Astrocyte (in vitro differentiated cells and primary cell): Measurements from ENCODE around the gene MCM8. TPM values are rescaled to one million over a fixed set of nuclear protein-coding genes. Genes with fewer than 3 reads are reported as not detected.
A peak's percentile ranks its signal among the peaks of the same experiment; 100 is the strongest.

ENCODE experiments used
- DNase-seq: peaks from one replicate; pipeline ENCODE4 v3.0.0-alpha.2; 2010; ENCODE audit warnings: low read depth
- FAIRE-seq: peaks from 2 replicates; lab custom pipeline; 2011; peaks lifted over from hg19 to GRCh38; lab: Jason Lieb, UNC
- H2AFZ ChIP-seq: 2 replicates; pipeline ENCODE4 v1.6.0; 2012; ENCODE audit warnings: low read depth, low read length, inconsistent platforms
- H3K27ac ChIP-seq: 2 replicates; pipeline ENCODE4 v1.5.1; 2011; ENCODE audit warnings: low read depth, low read length, inconsistent platforms
- H3K27me3 ChIP-seq: 2 replicates; pipeline ENCODE4 v1.6.0; 2011; ENCODE audit warnings: low read length, inconsistent platforms; ENCODE audit not compliant: insufficient read depth
- H3K36me3 ChIP-seq: 2 replicates; pipeline ENCODE4 v1.5.1; 2011; ENCODE audit warnings: low read length, inconsistent platforms; ENCODE audit not compliant: insufficient read depth
- H3K4me1 ChIP-seq: 2 replicates; pipeline ENCODE4 v1.5.1; 2011; ENCODE audit warnings: low read length, inconsistent platforms; ENCODE audit not compliant: insufficient read depth
- H3K4me2 ChIP-seq: 2 replicates; pipeline ENCODE4 v1.6.0; 2012; ENCODE audit warnings: low read length, inconsistent platforms
- H3K4me3 ChIP-seq: 2 replicates; pipeline ENCODE4 v1.5.1; 2011; ENCODE audit warnings: low read depth, mild to moderate bottlenecking, low read length, inconsistent platforms; ENCODE audit not compliant: insufficient read depth
- H3K79me2 ChIP-seq: 2 replicates; pipeline ENCODE4 v1.6.0; 2012; ENCODE audit warnings: mild to moderate bottlenecking, low read length, inconsistent platforms; ENCODE audit not compliant: insufficient read depth
- H3K9ac ChIP-seq: 2 replicates; pipeline ENCODE4 v1.6.0; 2012; ENCODE audit warnings: mild to moderate bottlenecking, low read length, inconsistent platforms
- H3K9me3 ChIP-seq: 2 replicates; pipeline ENCODE4 v1.5.1; 2012; ENCODE audit warnings: low read depth, mild to moderate bottlenecking, low read length, inconsistent platforms; ENCODE audit not compliant: insufficient read depth
- H4K20me1 ChIP-seq: 2 replicates; pipeline ENCODE4 v1.6.0; 2012; ENCODE audit warnings: low read length, inconsistent platforms; ENCODE audit not compliant: insufficient read depth
- H3K27ac Mint-ChIP-seq: one replicate; pipeline ENCODE4 v1.8.0; 2021; ENCODE audit warnings: mild to moderate bottlenecking, mixed read lengths; ENCODE audit not compliant: unreplicated experiment
- H3K27me3 Mint-ChIP-seq: one replicate; pipeline ENCODE4 v1.8.0; 2021; ENCODE audit warnings: low read depth, mixed read lengths; ENCODE audit not compliant: unreplicated experiment
- H3K36me3 Mint-ChIP-seq: one replicate; pipeline ENCODE4 v1.8.0; 2021; ENCODE audit warnings: low read depth, mixed read lengths; ENCODE audit not compliant: unreplicated experiment
- H3K4me1 Mint-ChIP-seq: one replicate; pipeline ENCODE4 v1.8.0; 2021; ENCODE audit warnings: low read depth, mixed read lengths; ENCODE audit not compliant: unreplicated experiment
- H3K4me3 Mint-ChIP-seq: one replicate; pipeline ENCODE4 v1.8.0; 2021; ENCODE audit warnings: mild to moderate bottlenecking, moderate library complexity, mixed read lengths; ENCODE audit not compliant: unreplicated experiment
- H3K9me3 Mint-ChIP-seq: one replicate; pipeline ENCODE4 v1.8.0; 2021; ENCODE audit warnings: mild to moderate bottlenecking, mixed read lengths; ENCODE audit not compliant: unreplicated experiment
- EZH2 ChIP-seq: IDR thresholded peaks from 2 replicates; pipeline ENCODE4 v1.6.1; 2012; ENCODE audit warnings: mild to moderate bottlenecking, low read length, inconsistent platforms; ENCODE audit not compliant: insufficient read depth
- total RNA-seq: library from RNA; stranded (reverse); gene quantifications from 2 replicates; pipeline ENCODE4 v1.2.1, GENCODE V29; 2021
- TF ChIP-seq, protein P1 (sequence below): IDR thresholded peaks from 2 replicates; pipeline ENCODE4 v1.5.1; 2011; ENCODE audit warnings: low read depth, mild to moderate bottlenecking, inconsistent platforms, low read length, moderate library complexity; ENCODE audit not compliant: insufficient read depth

The MCM8 gene
- total RNA-seq, 1 donor from 2014 or later: 5.7 TPM

DNA sequence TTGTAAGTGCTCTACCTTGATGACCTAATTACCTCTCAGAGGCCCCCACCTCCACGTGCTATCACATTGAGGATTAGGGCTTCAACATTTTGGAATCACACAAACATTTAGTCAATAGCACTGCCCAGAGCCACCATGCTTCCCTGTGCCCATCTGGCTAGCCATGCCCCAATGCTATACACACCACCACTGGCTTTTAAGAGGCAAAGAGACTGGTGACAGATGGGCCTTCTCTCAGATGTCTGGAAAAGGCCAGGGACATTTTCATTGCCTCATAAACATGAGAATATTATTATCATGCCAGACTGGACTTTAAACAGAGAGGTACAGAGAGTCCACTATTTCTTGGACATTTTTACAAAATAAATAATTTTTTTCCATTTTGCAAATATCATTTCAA is 29.9 kb upstream of the MCM8 start:
- no peaks in the 10 kb centered on the region for H3K36me3 ChIP-seq
- H3K27ac ChIP-seq: no peak overlapping the region
- H3K4me3 Mint-ChIP-seq: no peak overlapping the region
- H2AFZ ChIP-seq: no peak overlapping the region
- H3K4me3 ChIP-seq: no peak overlapping the region
- no peaks in the 10 kb centered on the region for H3K36me3 Mint-ChIP-seq
- no peaks in the 10 kb centered on the region for H3K27me3 ChIP-seq
- no peak overlapping the region for H3K9ac ChIP-seq
- FAIRE-seq: no peak
- no peak overlapping the region for H3K4me2 ChIP-seq
- no peaks in the 10 kb centered on the region for H3K79me2 ChIP-seq
- H3K27ac Mint-ChIP-seq: peak overlapping the region; percentile 90
- H3K4me1 ChIP-seq: peaks cover 18% of the 10 kb centered on the region
- no peaks in the 10 kb centered on the region for H3K9me3 ChIP-seq
- H3K27me3 Mint-ChIP-seq: peaks cover 3% of the 10 kb centered on the region
- TF ChIP-seq, protein P1, sequence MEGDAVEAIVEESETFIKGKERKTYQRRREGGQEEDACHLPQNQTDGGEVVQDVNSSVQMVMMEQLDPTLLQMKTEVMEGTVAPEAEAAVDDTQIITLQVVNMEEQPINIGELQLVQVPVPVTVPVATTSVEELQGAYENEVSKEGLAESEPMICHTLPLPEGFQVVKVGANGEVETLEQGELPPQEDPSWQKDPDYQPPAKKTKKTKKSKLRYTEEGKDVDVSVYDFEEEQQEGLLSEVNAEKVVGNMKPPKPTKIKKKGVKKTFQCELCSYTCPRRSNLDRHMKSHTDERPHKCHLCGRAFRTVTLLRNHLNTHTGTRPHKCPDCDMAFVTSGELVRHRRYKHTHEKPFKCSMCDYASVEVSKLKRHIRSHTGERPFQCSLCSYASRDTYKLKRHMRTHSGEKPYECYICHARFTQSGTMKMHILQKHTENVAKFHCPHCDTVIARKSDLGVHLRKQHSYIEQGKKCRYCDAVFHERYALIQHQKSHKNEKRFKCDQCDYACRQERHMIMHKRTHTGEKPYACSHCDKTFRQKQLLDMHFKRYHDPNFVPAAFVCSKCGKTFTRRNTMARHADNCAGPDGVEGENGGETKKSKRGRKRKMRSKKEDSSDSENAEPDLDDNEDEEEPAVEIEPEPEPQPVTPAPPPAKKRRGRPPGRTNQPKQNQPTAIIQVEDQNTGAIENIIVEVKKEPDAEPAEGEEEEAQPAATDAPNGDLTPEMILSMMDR: no peak
- TF ChIP-seq EZH2: no peak
- H4K20me1 ChIP-seq: no peaks in the 10 kb centered on the region
- H3K9me3 Mint-ChIP-seq: peaks cover 2% of the 10 kb centered on the region
- DNase-seq: no peak
- peaks cover 27% of the 10 kb centered on the region for H3K4me1 Mint-ChIP-seq

DNA sequence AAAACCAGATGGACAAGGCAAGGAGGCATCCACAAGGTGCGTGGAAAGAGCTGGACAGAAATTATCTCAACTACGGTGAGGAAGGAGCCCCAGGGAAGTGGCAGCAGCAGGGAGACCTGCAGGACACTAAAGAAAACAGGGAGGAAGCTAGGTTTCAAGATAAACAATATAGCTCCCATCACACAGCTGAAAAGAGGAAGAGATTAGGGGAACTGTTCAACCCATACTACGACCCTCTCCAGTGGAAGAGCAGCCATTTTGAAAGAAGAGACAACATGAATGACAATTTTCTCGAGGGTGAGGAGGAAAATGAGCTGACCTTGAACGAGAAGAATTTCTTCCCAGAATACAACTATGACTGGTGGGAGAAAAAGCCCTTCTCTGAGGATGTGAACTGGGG is 27.0 kb upstream of the MCM8 start:
- Histone ChIP-seq H2AFZ (no peak overlapping the region), H3K4me1 (peaks cover 18% of the 10 kb centered on the region), H3K27me3 (peaks cover 2% of the 10 kb centered on the region), H4K20me1 (no peaks in the 10 kb centered on the region), H3K9me3 (no peaks in the 10 kb centered on the region), H3K9ac (no peak overlapping the region), H3K4me3 (no peak overlapping the region), H3K27ac (no peak overlapping the region), H3K79me2 (no peaks in the 10 kb centered on the region), H3K4me2 (no peak overlapping the region), H3K36me3 (no peaks in the 10 kb centered on the region)
- FAIRE-seq: no peak
- DNase-seq: no peak
- peaks cover 2% of the 10 kb centered on the region for H3K9me3 Mint-ChIP-seq
- no peak overlapping the region for H3K27ac Mint-ChIP-seq
- H3K36me3 Mint-ChIP-seq: no peaks in the 10 kb centered on the region
- H3K27me3 Mint-ChIP-seq: peaks cover 3% of the 10 kb centered on the region
- TF ChIP-seq, protein P1: no peak
- no peak for TF ChIP-seq EZH2
- no peak overlapping the region for H3K4me3 Mint-ChIP-seq
- peaks cover 19% of the 10 kb centered on the region for H3K4me1 Mint-ChIP-seq

DNA sequence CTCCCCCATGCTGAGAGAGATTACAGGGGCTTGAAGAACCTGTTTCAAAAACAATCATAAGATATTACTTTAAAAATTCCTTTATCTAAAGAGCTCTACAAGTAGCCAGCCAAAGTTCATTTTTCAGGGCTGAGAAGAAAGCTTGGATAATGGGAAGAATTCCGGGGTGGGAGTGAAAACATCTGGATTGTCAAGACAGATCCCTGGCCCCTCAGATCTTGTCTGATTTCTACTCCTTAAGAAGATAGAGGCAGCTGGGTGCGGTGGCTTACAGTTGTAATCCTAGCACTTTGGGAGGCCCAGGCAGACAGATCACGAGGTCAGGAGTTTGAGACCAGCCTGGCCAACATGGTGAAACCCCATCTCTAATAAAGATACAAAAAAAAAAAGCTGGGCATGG is 24.9 kb upstream of the MCM8 start:
- Mint-ChIP-seq H3K27ac (no peak overlapping the region), H3K9me3 (peaks cover 2% of the 10 kb centered on the region), H3K27me3 (peaks cover 7% of the 10 kb centered on the region), H3K4me1 (peaks cover under 1% of the 10 kb centered on the region), H3K4me3 (no peak overlapping the region), H3K36me3 (no peaks in the 10 kb centered on the region)
- no peak overlapping the region for H3K4me3 ChIP-seq
- no peak for DNase-seq
- no peaks in the 10 kb centered on the region for H3K36me3 ChIP-seq
- no peaks in the 10 kb centered on the region for H3K4me1 ChIP-seq
- TF ChIP-seq EZH2: no peak
- no peaks in the 10 kb centered on the region for H3K9me3 ChIP-seq
- no peak for FAIRE-seq
- no peak overlapping the region for H3K4me2 ChIP-seq
- no peak overlapping the region for H3K9ac ChIP-seq
- no peaks in the 10 kb centered on the region for H3K79me2 ChIP-seq
- no peaks in the 10 kb centered on the region for H4K20me1 ChIP-seq
- no peak overlapping the region for H2AFZ ChIP-seq
- peaks cover 6% of the 10 kb centered on the region for H3K27me3 ChIP-seq
- H3K27ac ChIP-seq: no peak overlapping the region
